GM13976 (cell line): Measurements from ENCODE around the gene SPOPL.

Source experiments
- DNase-seq: peaks from one replicate; pipeline ENCODE4 v3.0.0; 2012; ENCODE audit warnings: low spot score
- in situ Hi-C: fragments of 300-500 bp; cut with MboI; formaldehyde crosslinking; loops from one replicate; pipeline ENCODE4 v1.12.0; 2022; ENCODE audit warnings: low sequenced_read_pairs, mixed read lengths, inconsistent platforms; ENCODE audit not compliant: unreplicated experiment
- TF ChIP-seq, protein P1 (sequence below): IDR thresholded peaks from 2 replicates; pipeline ENCODE4 v1.5.1; 2012; ENCODE audit warnings: borderline replicate concordance, mild to moderate bottlenecking; ENCODE audit not compliant: insufficient read depth; ENCODE audit errors: extremely low read depth, missing control alignments, control extremely low read depth

SPOPL gene

DNA sequence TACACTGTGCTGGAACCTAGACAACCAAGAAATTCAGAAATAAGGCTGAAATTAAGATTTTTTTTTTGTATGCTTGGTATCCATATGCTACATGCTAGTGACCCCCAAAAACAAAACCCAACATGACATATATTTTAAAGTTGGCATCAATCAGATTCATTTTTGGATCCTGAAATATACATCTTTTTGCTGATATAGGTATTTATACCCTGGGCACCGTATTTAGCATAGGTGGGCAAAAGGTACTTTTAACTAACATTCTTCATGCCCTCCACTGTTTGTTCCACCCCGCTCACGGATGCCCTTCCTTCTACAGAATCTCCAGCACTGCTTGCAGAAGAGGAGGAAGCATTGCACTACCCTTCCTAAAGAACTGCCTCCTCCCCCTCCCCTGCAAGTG, 52.6 kb downstream of the SPOPL start:
- in situ Hi-C loops, result no loop called here

GRCh38 chr2:138559641-138560040, 58.1 kb downstream of the SPOPL start:
- DNase-seq, result no peak
- in situ Hi-C loops, result no loop called here
- TF ChIP-seq, protein P1, sequence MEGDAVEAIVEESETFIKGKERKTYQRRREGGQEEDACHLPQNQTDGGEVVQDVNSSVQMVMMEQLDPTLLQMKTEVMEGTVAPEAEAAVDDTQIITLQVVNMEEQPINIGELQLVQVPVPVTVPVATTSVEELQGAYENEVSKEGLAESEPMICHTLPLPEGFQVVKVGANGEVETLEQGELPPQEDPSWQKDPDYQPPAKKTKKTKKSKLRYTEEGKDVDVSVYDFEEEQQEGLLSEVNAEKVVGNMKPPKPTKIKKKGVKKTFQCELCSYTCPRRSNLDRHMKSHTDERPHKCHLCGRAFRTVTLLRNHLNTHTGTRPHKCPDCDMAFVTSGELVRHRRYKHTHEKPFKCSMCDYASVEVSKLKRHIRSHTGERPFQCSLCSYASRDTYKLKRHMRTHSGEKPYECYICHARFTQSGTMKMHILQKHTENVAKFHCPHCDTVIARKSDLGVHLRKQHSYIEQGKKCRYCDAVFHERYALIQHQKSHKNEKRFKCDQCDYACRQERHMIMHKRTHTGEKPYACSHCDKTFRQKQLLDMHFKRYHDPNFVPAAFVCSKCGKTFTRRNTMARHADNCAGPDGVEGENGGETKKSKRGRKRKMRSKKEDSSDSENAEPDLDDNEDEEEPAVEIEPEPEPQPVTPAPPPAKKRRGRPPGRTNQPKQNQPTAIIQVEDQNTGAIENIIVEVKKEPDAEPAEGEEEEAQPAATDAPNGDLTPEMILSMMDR, result no peak

More for the DNA sequence above, 52.6 kb downstream of the SPOPL start:
- TF ChIP-seq, protein P1, result no peak
- no peak for DNase-seq

GRCh38 chr2:138564586-138565229, 63.1 kb downstream of the SPOPL start:
- TF ChIP-seq, protein P1, result no peak
- in situ Hi-C loops, result no loop called here
- no peak for DNase-seq

DNA sequence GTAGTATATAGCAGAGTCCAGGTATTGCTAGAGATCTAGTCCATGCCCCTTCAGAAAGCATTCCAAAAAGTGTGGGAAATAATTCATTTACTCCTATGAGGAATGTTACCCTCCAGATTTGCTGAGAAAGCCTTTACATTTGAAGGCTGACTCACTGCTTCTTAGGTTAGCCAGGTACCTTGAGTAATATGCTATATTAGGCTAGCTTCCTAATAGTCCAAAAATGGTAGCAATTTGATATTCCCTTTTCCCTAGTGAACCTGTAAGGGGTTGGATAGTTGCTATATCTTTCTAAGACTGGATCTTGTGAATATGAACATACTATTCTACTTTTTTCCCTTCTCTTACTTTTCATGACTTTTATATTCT, 63.6 kb downstream of the SPOPL start:
- in situ Hi-C loops, result no loop called here
- no peak for DNase-seq
- TF ChIP-seq, protein P1, result no peak

GRCh38 chr2:138572318-138572717, 70.7 kb downstream of the SPOPL start:
- TF ChIP-seq, protein P1, result no peak
- no peak for DNase-seq
- in situ Hi-C loops, result no loop called here

- TF ChIP-seq, protein P1, result no peak
- in situ Hi-C loops, result no loop called here
These were observed 75.5 kb downstream of the SPOPL start for GRCh38 chr2:138577066-138577465.

More at GRCh38 chr2:138577066-138577465, 75.5 kb downstream of the SPOPL start:
- DNase-seq, result no peak
